H1 (cell line): ENCODE data around the gene NHP2. TPM values are rescaled to one million over a fixed set of nuclear protein-coding genes. Genes with fewer than 3 reads are reported as not detected.
A peak's percentile ranks its signal among the peaks of the same experiment; 100 is the strongest.

Experiments
- CTCF ChIA-PET: fragments of 300-600 bp; sonication (Branson Sonifier 250); formaldehyde crosslinking; loops from one replicate; lab custom pipeline; 2021; ENCODE audit not compliant: partially characterized antibody; lab: Charles Lee
- POLR2A ChIA-PET: fragments of 300-600 bp; sonication (Branson Sonifier 250); formaldehyde crosslinking; loops from one replicate; lab custom pipeline; 2021; ENCODE audit warnings: inconsistent platforms; ENCODE audit not compliant: partially characterized antibody; lab: Charles Lee
- DNase-seq, 2 experiments: peaks; one replicate each; pipeline versions ENCODE4 v3.0.0 to v3.0.0-alpha.2; 2010 to 2022; ENCODE audit warnings: low spot score in 2 of 2, low read depth in 1 of 2, mixed read lengths in 1 of 2
- FAIRE-seq: peaks from 2 replicates; lab custom pipeline; 2011; peaks lifted over from hg19 to GRCh38; lab: Jason Lieb, UNC
- H2AFZ ChIP-seq: 2 replicates; pipeline ENCODE4 v1.8.1; 2012; ENCODE audit warnings: low read length, inconsistent platforms
- H2AK5ac ChIP-seq: 2 replicates; pipeline ENCODE4 v1.6.1; 2013; ENCODE audit warnings: low read depth, low read length
- H2BK120ac ChIP-seq: replicated peaks from 2 replicates; pipeline ENCODE3; 2013; ENCODE audit warnings: low read depth, low read length, inconsistent platforms
- H2BK12ac ChIP-seq: 2 replicates; pipeline ENCODE4 v1.6.1; 2013; ENCODE audit warnings: low read depth, low read length
- H2BK15ac ChIP-seq: 2 replicates; pipeline ENCODE4 v1.6.1; 2013; ENCODE audit warnings: low read length
- H2BK20ac ChIP-seq: 2 replicates; pipeline ENCODE4 v1.6.1; 2013; ENCODE audit warnings: low read length
- H2BK5ac ChIP-seq: 2 replicates; pipeline ENCODE4 v1.6.1; 2013; ENCODE audit warnings: low read depth, low read length
- H3K14ac ChIP-seq: 2 replicates; pipeline ENCODE4 v1.6.1; 2013; ENCODE audit warnings: inconsistent platforms; ENCODE audit not compliant: insufficient read length
- H3K18ac ChIP-seq: 2 replicates; pipeline ENCODE4 v1.6.1; 2013; ENCODE audit warnings: low read length; ENCODE audit errors: extremely low read depth
- H3K23ac ChIP-seq: 2 replicates; pipeline ENCODE4 v1.6.1; 2013; ENCODE audit warnings: inconsistent platforms; ENCODE audit not compliant: insufficient read length
- H3K23me2 ChIP-seq: 2 replicates; pipeline ENCODE4 v1.6.1; 2013; ENCODE audit warnings: low read depth, low read length
- H3K27ac ChIP-seq: 2 replicates; pipeline ENCODE4 v1.6.1; 2011; ENCODE audit warnings: low read depth, low read length, inconsistent platforms
- H3K27me3 ChIP-seq, 4 experiments: replicated peaks in 1 of 4; 1 replicate in 1 of 4; 2 replicates in 3 of 4; pipeline versions ENCODE4 v1.6.1 to v1.8.1; 2011 to 2013; ENCODE audit warnings: low read length in 3 of 4, mild to moderate bottlenecking in 3 of 4, inconsistent platforms in 2 of 4, mixed read lengths in 2 of 4, moderate library complexity in 1 of 4; ENCODE audit not compliant: control insufficient read depth in 3 of 4, insufficient read depth in 3 of 4; ENCODE audit errors: extremely low read depth in 1 of 4
- H3K36me3 ChIP-seq, 4 experiments: 2 replicates each; pipeline versions ENCODE4 v1.6.1 to v1.8.1; 2011 to 2013; ENCODE audit warnings: mild to moderate bottlenecking in 4 of 4, low read length in 3 of 4, moderate library complexity in 2 of 4, control low read depth in 1 of 4, inconsistent platforms in 1 of 4; ENCODE audit not compliant: insufficient read depth in 4 of 4, control insufficient read depth in 2 of 4
- H3K4ac ChIP-seq: replicated peaks from 2 replicates; pipeline ENCODE3; 2013; ENCODE audit warnings: low read length, low read depth, mixed read lengths, inconsistent platforms; ENCODE audit not compliant: insufficient read length
- H3K4me1 ChIP-seq, 4 experiments: replicated peaks in 1 of 4; 1 replicate in 1 of 4; 2 replicates in 3 of 4; pipeline versions ENCODE4 v1.6.1 to v1.8.1; 2011 to 2013; ENCODE audit warnings: low read length in 3 of 4, inconsistent platforms in 2 of 4, mixed read lengths in 1 of 4; ENCODE audit not compliant: insufficient read depth in 4 of 4, control insufficient read depth in 3 of 4
- H3K4me2 ChIP-seq, 2 experiments: 2 replicates each; pipeline versions ENCODE4 v1.6.1 to v1.8.1; 2011 to 2013; ENCODE audit warnings: low read depth in 2 of 2, low read length in 2 of 2, control low read depth in 1 of 2, inconsistent platforms in 1 of 2, mild to moderate bottlenecking in 1 of 2; ENCODE audit not compliant: insufficient read depth in 1 of 2
- H3K4me3 ChIP-seq, 4 experiments: fragments of 200-600, 300-600 bp in 1 of 4; sonication (generic), shearing (Covaris generic), sonication (Bioruptor Twin) in 1 of 4; 2 replicates each; pipeline versions ENCODE4 v1.5.1 to v1.8.1; 2011 to 2016; ENCODE audit warnings: low read length in 4 of 4, low read depth in 3 of 4, control low read depth in 2 of 4, inconsistent platforms in 2 of 4, mild to moderate bottlenecking in 2 of 4, mixed read lengths in 1 of 4, moderate library complexity in 1 of 4; ENCODE audit not compliant: insufficient read depth in 2 of 4; ENCODE audit errors: extremely low read depth in 1 of 4
- H3K56ac ChIP-seq: replicated peaks from 2 replicates; pipeline ENCODE3; 2013; ENCODE audit warnings: low read depth, mild to moderate bottlenecking, mixed read lengths, low read length, inconsistent platforms; ENCODE audit not compliant: insufficient read length
- H3K79me1 ChIP-seq: 2 replicates; pipeline ENCODE4 v1.6.1; 2013; ENCODE audit warnings: low read depth, low read length, control low read depth
- H3K79me2 ChIP-seq, 2 experiments: 2 replicates each; pipeline versions ENCODE4 v1.6.1 to v1.8.1; 2012 to 2013; ENCODE audit warnings: low read length in 2 of 2, mild to moderate bottlenecking in 2 of 2, inconsistent platforms in 1 of 2; ENCODE audit not compliant: insufficient read depth in 2 of 2, control insufficient read depth in 1 of 2
- H3K9ac ChIP-seq, 4 experiments: replicated peaks in 1 of 4; 1 replicate in 1 of 4; 2 replicates in 3 of 4; pipeline versions ENCODE4 v1.6.1 to v1.8.1; 2011 to 2013; ENCODE audit warnings: low read depth in 3 of 4, low read length in 3 of 4, control low read depth in 2 of 4, mild to moderate bottlenecking in 2 of 4, moderate library complexity in 2 of 4, inconsistent platforms in 1 of 4; ENCODE audit errors: extremely low read depth in 1 of 4
- H3K9me3 ChIP-seq, 2 experiments: 2 replicates each; pipeline versions ENCODE4 v1.6.1 to v1.8.1; 2012 to 2013; ENCODE audit warnings: mild to moderate bottlenecking in 2 of 2, moderate library complexity in 2 of 2, control low read depth in 1 of 2, inconsistent platforms in 1 of 2, low read depth in 1 of 2, low read length in 1 of 2, mixed read lengths in 1 of 2; ENCODE audit not compliant: insufficient read depth in 2 of 2
- H4K20me1 ChIP-seq, 2 experiments: replicated peaks in 1 of 2; 2 replicates each; pipeline versions ENCODE3 to v1.8.1; 2011 to 2013; ENCODE audit warnings: inconsistent platforms in 2 of 2, low read length in 2 of 2, mild to moderate bottlenecking in 1 of 2; ENCODE audit not compliant: insufficient read depth in 2 of 2, control insufficient read depth in 1 of 2
- H4K5ac ChIP-seq: 2 replicates; pipeline ENCODE4 v1.6.1; 2013; ENCODE audit warnings: low read length, low read depth, mixed read lengths, inconsistent platforms; ENCODE audit not compliant: insufficient read length
- H4K8ac ChIP-seq: 2 replicates; pipeline ENCODE4 v1.8.0; 2013; ENCODE audit warnings: mild to moderate bottlenecking, moderate library complexity, low read length, inconsistent platforms; ENCODE audit not compliant: insufficient read depth; ENCODE audit errors: extremely low read depth
- H4K91ac ChIP-seq: replicated peaks from 2 replicates; pipeline ENCODE3; 2013; ENCODE audit warnings: low read length, mixed read lengths, inconsistent platforms; ENCODE audit not compliant: insufficient read length
- ASH2L ChIP-seq: fragments of 200-600, 300-600 bp; sonication (generic); IDR thresholded peaks from one replicate; pipeline ENCODE4 v1.7.1; 2017; ENCODE audit warnings: low read length
- BACH1 ChIP-seq: IDR thresholded peaks from 2 replicates; pipeline ENCODE4 v1.6.1; 2012; ENCODE audit warnings: low read length, improper control_type of control experiment
- CBX8 ChIP-seq: fragments of 300-800, 300-1000 bp; sonication (generic); IDR thresholded peaks from 2 replicates; pipeline ENCODE4 v1.7.1; 2016; ENCODE audit warnings: low read depth, low read length, borderline replicate concordance
- HDAC2 ChIP-seq, 2 experiments: fragments of 300-600 bp in 1 of 2; sonication (generic) in 1 of 2; IDR thresholded peaks; 2 replicates each; pipeline ENCODE4 v1.6.1; 2011 to 2012; ENCODE audit warnings: low read depth in 2 of 2, low read length in 2 of 2, mild to moderate bottlenecking in 2 of 2, moderate library complexity in 2 of 2, borderline replicate concordance in 1 of 2, inconsistent platforms in 1 of 2
- KDM1A ChIP-seq: fragments of 200-600, 300-600 bp; sonication (generic); IDR thresholded peaks from 2 replicates; pipeline ENCODE4 v1.7.1; 2016; ENCODE audit warnings: mild to moderate bottlenecking, low read length, borderline replicate concordance
- POLR2AphosphoS5 ChIP-seq: IDR thresholded peaks from 2 replicates; pipeline ENCODE4 v1.6.1; 2011; ENCODE audit warnings: low read depth, low read length
- SAP30 ChIP-seq: fragments of 300-600 bp; sonication (generic); IDR thresholded peaks from 2 replicates; pipeline ENCODE4 v1.7.1; 2012; ENCODE audit warnings: low read length, moderate library complexity, mild to moderate bottlenecking, inconsistent platforms; ENCODE audit not compliant: insufficient read depth, insufficient replicate concordance
- TBP ChIP-seq: IDR thresholded peaks from 2 replicates; pipeline ENCODE4 v1.6.1; 2011; ENCODE audit warnings: low read depth, low read length, improper control_type of control experiment
- USF2 ChIP-seq: IDR thresholded peaks from 2 replicates; pipeline ENCODE4 v1.6.1; 2011; ENCODE audit warnings: low read length, improper control_type of control experiment
- WGBS, 2 experiments: shearing (Covaris generic) in 1 of 2; methylation state at CpG; one replicate each; pipeline versions ENCODE4 v1.1.6 to v1.1.7; 2013 to 2015; ENCODE audit warnings: low lambda C conversion rate in 2 of 2, mixed read lengths in 2 of 2, inconsistent platforms in 1 of 2, low coverage in 1 of 2, missing lambda C conversion rate in 1 of 2; ENCODE audit not compliant: insufficient replicate concordance in 2 of 2, insufficient coverage in 1 of 2, insufficient read length in 1 of 2; ENCODE audit errors: extremely low coverage in 1 of 2, missing lambda C conversion rate in 1 of 2; 5-methylcytosine and 5-hydroxymethylcytosine counted together
- polyA plus RNA-seq, 7 experiments: library from polyadenylated mRNA; depleted of rRNA in 3 of 7; stranded (reverse) in 5 of 7; unstranded in 2 of 7; fragments of >200 nt in 5 of 7; fragments of 200-250 nt in 2 of 7; gene quantifications; 1 replicate in 5 of 7; 2 replicates in 1 of 7; 4 replicates in 1 of 7; pipeline versions ENCODE4 v1.2.1 to v1.2.3, GENCODE V29; 2011 to 2013; ENCODE audit warnings: missing spikeins in 2 of 7, mixed read lengths in 2 of 7
- total RNA-seq: library from RNA; stranded (reverse); fragmentation: NEBNext Ultra II Directional; extraction: Animal tissue kit (Norgen Biotek cat#: 25700); gene quantifications from 2 replicates; pipeline ENCODE4 v1.2.1, GENCODE V29; 2021

The NHP2 gene
- total and polyA plus RNA-seq, 2 of the 8 experiments (the other 6 are each of a cell fraction or from before 2014, with no cell fraction given), result 241 to 263 TPM

GRCh38 chr5:178114325-178115135 is 39.2 kb downstream of the NHP2 start:
- Histone ChIP-seq H3K36me3 (no peaks in the 10 kb centered on the region), H2BK5ac (peak overlapping the region; percentile 95), H2BK12ac (peak overlapping the region; percentile 92), H2BK20ac (peak overlapping the region; percentile 83), H2BK120ac (peak overlapping the region; percentile 91), H4K5ac (peak overlapping the region; percentile 77), H3K4ac (peak overlapping the region; percentile 80), H3K9me3 (no peaks in the 10 kb centered on the region), H3K79me2 (peaks cover 16 to 62% of the 10 kb centered on the region in 2 experiments; a peak in 3 of 4 replicates), H3K4me3 (peak overlapping the region; percentile 54 to 98 (median 82)), H3K4me2 (peak overlapping the region; percentile 93 to 97), H3K27ac (peak overlapping the region; percentile 78), H3K27me3 (no peaks in the 10 kb centered on the region), H2AFZ (no peak overlapping the region), H2BK15ac (peak overlapping the region; percentile 93; the same call in 1 of the 2 replicates), H3K23ac (no peak overlapping the region), H3K4me1 (peaks cover 3 to 38% (median 32%) of the 10 kb centered on the region in 4 experiments), H3K9ac (peak overlapping the region in 3 of 4 experiments; percentile 69 to 81 (median 74); a peak in 6 of 7 replicates), H3K14ac (peak overlapping the region; percentile 50), H2AK5ac (peak overlapping the region; percentile 79; the same call in 1 of the 2 replicates), H3K79me1 (peaks cover 20% of the 10 kb centered on the region), H3K23me2 (peaks cover 20% of the 10 kb centered on the region), H3K18ac (peak overlapping the region; percentile 98), H4K8ac (peak overlapping the region; percentile 72), H4K20me1 (peaks cover 2 to 12% of the 10 kb centered on the region in 2 experiments), H4K91ac (peak overlapping the region; percentile 75), H3K56ac (peak overlapping the region; percentile 70)
- DNase-seq (no peak), FAIRE-seq (no peak)
- ChIA-PET POLR2A (interaction anchor here (1.1 to 40.7 kb wide), 15 partner anchors 2 to 92 kb away, joined by 3 to 1250 read pairs (median 6); partner anchors contain the start of genes HNRNPAB, N4BP3, NHP2 and RMND5B), CTCF (interaction anchor here (0.9 to 12.9 kb wide), 7 partner anchors 10 to 63 kb away, joined by 3 to 189 read pairs (median 8); partner anchors contain the start of gene RMND5B)
- 8% methylated on average over 27 of the region's 28 CpGs; no CpG with 5 or more reads in 1 of the 2 experiments for WGBS, 2 experiments
- TF ChIP-seq BACH1 (no peak), USF2 (no peak), POLR2AphosphoS5 (peak; percentile 29; the same call in 1 of the 2 replicates), KDM1A (peak; percentile 59; the same call in 1 of the 2 replicates), HDAC2 (IDR thresholded peaks at IDR 0.05; ENCODE audit: borderline replicate concordance in 1 of 2, low read depth in 2 of 2, low read length in 2 of 2) (peak in 1 of 2 experiments; percentile 8; a peak in 1 of 4 replicates), SAP30 (peak; percentile 77), ASH2L (no peak), CBX8 (no peak), TBP (peak; percentile 21; the same call in 1 of the 2 replicates)
